Measurements from ENCODE around the gene MMP15.

Gene MMP15

DNA sequence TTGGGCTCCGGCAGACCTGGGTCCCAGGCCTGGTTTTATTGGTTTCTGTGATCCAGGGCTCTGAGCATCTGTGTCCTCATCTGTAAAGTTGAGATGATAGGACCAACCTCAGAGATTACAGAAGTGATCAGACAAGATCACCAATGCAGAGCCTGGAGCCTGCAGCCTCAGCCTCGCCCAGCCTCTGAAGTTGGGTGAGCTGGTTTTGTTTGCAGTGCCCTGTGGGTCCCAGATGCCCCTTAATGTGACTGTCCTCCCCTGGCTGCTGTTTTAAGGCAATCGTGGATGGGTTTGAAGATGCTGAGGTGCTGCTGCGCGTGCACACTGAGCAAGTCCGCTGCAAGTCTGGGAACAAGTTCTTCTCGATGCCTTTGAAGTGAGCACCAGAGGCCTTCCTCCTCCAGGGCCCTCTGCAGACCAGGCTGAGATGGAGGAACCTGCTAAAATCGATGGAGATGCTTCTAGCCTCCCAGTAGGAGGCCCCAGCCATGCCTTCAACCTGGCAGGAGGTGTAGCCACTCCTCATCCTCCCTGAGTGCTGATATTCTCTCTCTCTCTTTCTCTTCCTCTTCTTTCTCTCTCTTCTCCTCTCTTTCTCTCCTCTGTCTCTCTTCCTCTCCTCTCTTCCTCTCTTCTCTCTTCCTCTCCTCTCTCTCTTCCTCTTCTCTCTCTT lies 5.6 kb upstream of the MMP15 start:
- Histone ChIP-seq H3K4me1 (ENCODE audit: insufficient read depth, poor library complexity, severe bottlenecking) (peaks cover 11% of the 10 kb centered on the region), H3K9me3 (ENCODE audit: severe bottlenecking) (no peaks in the 10 kb centered on the region), H3K27me3 (ENCODE audit: insufficient read depth, poor library complexity, severe bottlenecking) (no peaks in the 10 kb centered on the region), H3K36me3 (ENCODE audit: low read depth) (peaks cover 5% of the 10 kb centered on the region; the same call in 1 of the 2 replicates), H3K27ac (ENCODE audit: poor library complexity, severe bottlenecking) (no peak overlapping the region), H3K4me3 (ENCODE audit: severe bottlenecking) (no peak overlapping the region)
- DNase-seq (ENCODE audit: low spot score), result no peak
- TF ChIP-seq, protein P1, sequence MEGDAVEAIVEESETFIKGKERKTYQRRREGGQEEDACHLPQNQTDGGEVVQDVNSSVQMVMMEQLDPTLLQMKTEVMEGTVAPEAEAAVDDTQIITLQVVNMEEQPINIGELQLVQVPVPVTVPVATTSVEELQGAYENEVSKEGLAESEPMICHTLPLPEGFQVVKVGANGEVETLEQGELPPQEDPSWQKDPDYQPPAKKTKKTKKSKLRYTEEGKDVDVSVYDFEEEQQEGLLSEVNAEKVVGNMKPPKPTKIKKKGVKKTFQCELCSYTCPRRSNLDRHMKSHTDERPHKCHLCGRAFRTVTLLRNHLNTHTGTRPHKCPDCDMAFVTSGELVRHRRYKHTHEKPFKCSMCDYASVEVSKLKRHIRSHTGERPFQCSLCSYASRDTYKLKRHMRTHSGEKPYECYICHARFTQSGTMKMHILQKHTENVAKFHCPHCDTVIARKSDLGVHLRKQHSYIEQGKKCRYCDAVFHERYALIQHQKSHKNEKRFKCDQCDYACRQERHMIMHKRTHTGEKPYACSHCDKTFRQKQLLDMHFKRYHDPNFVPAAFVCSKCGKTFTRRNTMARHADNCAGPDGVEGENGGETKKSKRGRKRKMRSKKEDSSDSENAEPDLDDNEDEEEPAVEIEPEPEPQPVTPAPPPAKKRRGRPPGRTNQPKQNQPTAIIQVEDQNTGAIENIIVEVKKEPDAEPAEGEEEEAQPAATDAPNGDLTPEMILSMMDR (IDR thresholded peaks at IDR 0.05; ENCODE audit: poor library complexity, severe bottlenecking), result no peak
- ATAC-seq (ENCODE audit: low read depth), result no peak

DNA sequence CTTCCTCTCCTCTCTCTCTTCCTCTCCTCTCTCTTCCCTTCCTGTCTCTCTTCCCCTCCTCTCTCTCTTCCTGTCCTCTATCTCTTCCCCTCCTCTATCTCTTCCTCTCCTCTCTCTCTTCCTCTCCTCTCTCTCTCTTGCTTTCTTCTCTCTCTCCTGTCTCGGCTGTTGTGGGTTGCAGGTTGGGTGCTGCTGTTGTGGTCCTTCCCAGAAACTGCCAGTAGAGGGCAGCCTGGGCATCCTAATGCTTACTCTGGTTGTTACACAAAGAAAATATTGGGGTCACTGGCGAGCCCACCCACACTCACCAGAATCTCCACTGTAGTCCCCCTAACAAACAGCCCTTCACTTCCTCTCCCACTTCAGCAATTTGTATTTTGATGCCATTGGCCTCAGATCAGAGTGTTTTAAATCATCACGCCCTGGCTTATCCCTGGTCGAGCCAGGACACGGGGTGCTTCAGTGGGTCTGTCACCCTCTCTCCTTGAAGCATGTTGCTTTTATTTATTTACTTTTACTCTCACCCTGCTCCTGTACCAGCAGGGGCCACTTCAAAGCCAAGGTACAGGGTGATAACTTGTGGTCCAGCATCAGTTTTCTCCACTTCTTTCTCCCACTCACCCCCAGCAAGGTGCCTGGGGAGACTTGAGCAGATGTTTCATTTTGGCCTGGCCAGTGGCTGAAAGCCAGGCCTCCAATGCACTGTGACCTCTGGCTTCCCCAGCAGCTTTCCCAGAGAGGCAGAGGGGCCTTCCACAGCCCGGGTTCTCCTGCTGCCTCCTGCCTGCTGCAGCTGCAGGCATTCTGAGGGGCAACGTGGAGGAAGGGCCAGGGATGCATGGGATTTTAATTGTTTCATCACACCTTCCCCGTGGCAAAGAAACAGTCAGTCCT lies 4.7 kb upstream of the MMP15 start:
- Histone ChIP-seq H3K27ac (ENCODE audit: poor library complexity, severe bottlenecking) (peak overlapping the region; percentile 21), H3K27me3 (ENCODE audit: insufficient read depth, poor library complexity, severe bottlenecking) (no peaks in the 10 kb centered on the region), H3K4me3 (ENCODE audit: severe bottlenecking) (no peak overlapping the region), H3K4me1 (ENCODE audit: insufficient read depth, poor library complexity, severe bottlenecking) (peaks cover 11% of the 10 kb centered on the region), H3K36me3 (ENCODE audit: low read depth) (peaks cover 5% of the 10 kb centered on the region; the same call in 1 of the 2 replicates), H3K9me3 (ENCODE audit: severe bottlenecking) (no peaks in the 10 kb centered on the region)
- ATAC-seq (ENCODE audit: low read depth) (no peak), DNase-seq (ENCODE audit: low spot score) (no peak)
- TF ChIP-seq, protein P1 (IDR thresholded peaks at IDR 0.05; ENCODE audit: poor library complexity, severe bottlenecking), result peak; percentile 84

DNA sequence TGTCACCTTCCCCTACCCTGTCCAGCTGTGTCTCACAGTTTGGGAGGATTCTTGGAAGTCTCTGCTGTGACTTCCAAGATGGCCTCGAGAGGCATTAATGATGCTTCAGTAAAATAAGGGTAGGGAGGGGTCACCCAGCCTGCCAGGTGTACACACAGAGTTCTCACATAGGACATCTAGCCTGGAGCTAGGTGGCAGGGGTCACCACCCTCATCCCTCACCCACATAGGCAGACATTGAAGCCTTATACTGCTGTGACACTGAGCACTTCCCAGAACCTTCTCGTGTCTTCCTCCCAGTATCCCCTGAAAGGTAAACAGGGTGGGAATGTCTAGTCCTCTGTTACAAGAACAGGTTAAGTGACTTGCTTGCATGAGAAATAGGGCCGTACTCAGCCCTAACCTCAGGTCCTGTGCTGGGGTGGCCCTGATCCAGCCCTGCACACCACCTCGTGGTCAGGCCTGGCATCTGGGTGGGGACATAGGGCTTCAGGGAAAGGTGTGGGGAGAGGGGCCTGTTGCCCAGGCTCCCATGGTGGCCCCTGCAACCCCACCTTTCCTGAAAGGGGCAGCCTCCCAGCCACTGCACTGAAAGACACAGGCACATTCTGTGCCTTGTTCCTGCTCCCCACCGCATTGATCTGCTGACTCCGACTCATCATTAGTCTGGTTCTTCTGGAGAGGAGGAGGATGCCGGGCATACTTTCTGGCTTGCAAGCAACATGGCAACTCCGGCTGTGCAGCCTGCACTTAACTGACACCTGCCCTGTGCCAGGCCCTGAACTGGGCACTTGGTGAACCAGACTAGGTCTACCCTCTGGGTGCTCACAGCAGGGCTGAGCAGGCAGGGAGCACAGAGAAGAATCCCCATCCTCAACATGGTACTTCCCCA lies 3.6 kb upstream of the MMP15 start:
- H3K4me3 ChIP-seq (ENCODE audit: severe bottlenecking), result no peak overlapping the region

DNA sequence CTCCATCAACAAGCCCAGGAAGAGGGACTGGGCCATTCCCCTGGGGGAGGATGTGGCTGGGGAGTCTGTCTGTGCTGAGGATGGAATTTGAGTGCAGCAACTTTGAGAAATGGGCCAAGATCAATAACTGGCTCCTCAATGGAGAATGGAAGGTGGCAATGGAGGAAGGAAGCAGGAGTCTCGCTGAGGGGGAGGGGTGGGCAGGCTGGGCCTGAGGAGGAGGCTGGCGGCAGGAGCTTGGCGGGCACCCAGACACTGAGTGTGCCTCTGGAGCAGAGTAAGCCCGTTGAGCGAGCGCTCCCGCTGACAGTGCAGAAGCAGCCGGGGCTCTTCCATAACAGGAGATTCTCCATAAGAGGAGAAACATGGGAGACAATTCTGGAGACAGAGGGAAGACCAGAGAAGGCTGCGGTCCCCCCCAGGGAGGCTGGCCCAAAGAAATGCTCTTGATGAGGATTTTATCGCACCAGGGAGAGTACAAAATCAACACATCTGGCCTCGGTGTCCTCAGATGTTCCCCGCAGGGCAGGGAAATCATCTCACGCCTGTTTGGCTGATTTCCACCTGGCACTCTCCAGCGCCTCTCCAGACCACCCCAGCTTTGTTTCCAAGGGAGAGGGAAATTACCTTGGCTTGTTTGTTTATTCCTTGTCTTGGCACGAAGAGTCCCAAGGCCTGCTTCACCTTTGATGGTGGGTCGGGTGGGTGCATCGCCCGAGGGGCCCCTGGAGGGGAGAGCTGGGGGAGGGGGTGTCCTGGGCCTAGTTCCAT lies 2.8 kb upstream of the MMP15 start:
- peaks cover 2% of the 10 kb centered on the region; the same call in 1 of the 2 replicates for H3K36me3 ChIP-seq (ENCODE audit: low read depth)
- H3K9me3 ChIP-seq (ENCODE audit: severe bottlenecking), result no peaks in the 10 kb centered on the region
- TF ChIP-seq, protein P1 (IDR thresholded peaks at IDR 0.05; ENCODE audit: poor library complexity, severe bottlenecking), result no peak
- no peak overlapping the region for H3K4me3 ChIP-seq (ENCODE audit: severe bottlenecking)
- peaks cover 11% of the 10 kb centered on the region for H3K4me1 ChIP-seq (ENCODE audit: insufficient read depth, poor library complexity, severe bottlenecking)
- no peaks in the 10 kb centered on the region for H3K27me3 ChIP-seq (ENCODE audit: insufficient read depth, poor library complexity, severe bottlenecking)
- DNase-seq (ENCODE audit: low spot score), result no peak
- ATAC-seq (ENCODE audit: low read depth), result 0 out of 3 replicates have a peak, but pooled peaks have one; percentile 13
- H3K27ac ChIP-seq (ENCODE audit: poor library complexity, severe bottlenecking), result peak overlapping the region; percentile 21

More for the DNA sequence above, 3.6 kb upstream of the MMP15 start:
- Histone ChIP-seq H3K4me1 (ENCODE audit: insufficient read depth, poor library complexity, severe bottlenecking) (peaks cover 11% of the 10 kb centered on the region), H3K27me3 (ENCODE audit: insufficient read depth, poor library complexity, severe bottlenecking) (no peaks in the 10 kb centered on the region), H3K27ac (ENCODE audit: poor library complexity, severe bottlenecking) (peak overlapping the region; percentile 21), H3K36me3 (ENCODE audit: low read depth) (peaks cover 5% of the 10 kb centered on the region; the same call in 1 of the 2 replicates), H3K9me3 (ENCODE audit: severe bottlenecking) (no peaks in the 10 kb centered on the region)
- DNase-seq (ENCODE audit: low spot score), result no peak
- ATAC-seq (ENCODE audit: low read depth), result 0 out of 3 replicates have a peak, but pooled peaks have one; percentile 8
- TF ChIP-seq, protein P1 (IDR thresholded peaks at IDR 0.05; ENCODE audit: poor library complexity, severe bottlenecking), result no peak

Data from RWPE2 (cell line).